Karpas-422 (cell line): ENCODE data around the gene PPP1R12B. TPM values are rescaled to one million over a fixed set of nuclear protein-coding genes. Genes with fewer than 3 reads are reported as not detected.
A peak's percentile ranks its signal among the peaks of the same experiment; 100 is the strongest.

Experiments used
- DNase-seq: peaks from one replicate; pipeline ENCODE4 v3.0.0-alpha.2; 2015
- H2AFZ ChIP-seq: fragments of 200-600 bp; sonication (generic); 2 replicates; pipeline ENCODE4 v1.6.1; 2014; ENCODE audit warnings: antibody characterized with exemption, low read length, mixed read lengths
- H3K27ac ChIP-seq: fragments of 200-600 bp; sonication (generic); 2 replicates; pipeline ENCODE4 v1.5.1; 2014; ENCODE audit warnings: mild to moderate bottlenecking, low read length, moderate library complexity
- H3K27me3 ChIP-seq: fragments of 200-600 bp; sonication (generic); 2 replicates; pipeline ENCODE4 v1.6.1; 2014; ENCODE audit warnings: low read length, mixed read lengths
- H3K36me3 ChIP-seq: fragments of 200-600 bp; sonication (generic); 2 replicates; pipeline ENCODE4 v1.6.1; 2014; ENCODE audit warnings: low read length, mixed read lengths; ENCODE audit not compliant: insufficient read depth
- H3K4me1 ChIP-seq: fragments of 200-600 bp; sonication (generic); 2 replicates; pipeline ENCODE4 v1.6.1; 2014; ENCODE audit warnings: mild to moderate bottlenecking, low read length, mixed read lengths
- H3K4me2 ChIP-seq: fragments of 200-600 bp; sonication (generic); 2 replicates; pipeline ENCODE4 v1.6.1; 2014; ENCODE audit warnings: low read length, low read depth, mild to moderate bottlenecking; ENCODE audit not compliant: poor library complexity, severe bottlenecking
- H3K4me3 ChIP-seq: fragments of 200-600 bp; sonication (generic); 2 replicates; pipeline ENCODE4 v1.5.1; 2014; ENCODE audit warnings: mild to moderate bottlenecking, antibody characterized with exemption, low read length, mixed read lengths
- H3K79me2 ChIP-seq: fragments of 200-600 bp; sonication (generic); 2 replicates; pipeline ENCODE4 v1.6.1; 2014; ENCODE audit warnings: mild to moderate bottlenecking, low read length, mixed read lengths
- H3K9ac ChIP-seq: fragments of 200-600 bp; sonication (generic); 2 replicates; pipeline ENCODE4 v1.6.0; 2014; ENCODE audit warnings: low read length
- H3K9me2 ChIP-seq: fragments of 200-600 bp; sonication (generic), shearing (Covaris generic); replicated peaks from 2 replicates; pipeline ENCODE4 v1.6.0; 2014; ENCODE audit warnings: mild to moderate bottlenecking, low read length, moderate library complexity; ENCODE audit not compliant: insufficient read depth
- H3K9me3 ChIP-seq: fragments of 300-700, 200-600 bp; sonication (generic); 2 replicates; pipeline ENCODE4 v1.6.1; 2014; ENCODE audit warnings: low read length, mixed read lengths
- H4K20me1 ChIP-seq: fragments of 200-600 bp; sonication (generic); 2 replicates; pipeline ENCODE4 v1.6.1; 2014; ENCODE audit warnings: mild to moderate bottlenecking, antibody characterized with exemption, low read length, low read depth; ENCODE audit not compliant: insufficient read depth
- total RNA-seq: library from RNA; depleted of rRNA; stranded (reverse); fragments of >200 nt; shearing (Covaris generic); gene quantifications from 2 replicates; pipeline ENCODE4 v1.2.3, GENCODE V29; 2014; ENCODE audit warnings: low replicate concordance; rRNA removed

PPP1R12B gene
- total RNA-seq = 8.4 and 9.0 TPM in 2 replicates

- H3K9me3 ChIP-seq = no peaks in the 10 kb centered on the region
- peaks cover 3% of the 10 kb centered on the region; the same call in 1 of the 2 replicates for H3K79me2 ChIP-seq
- peak within 1 kb of the TSS; percentile 99 for H2AFZ ChIP-seq
These were observed at the start of gene PPP1R12B for GRCh38 chr1:202348509-202349205. PPP1R12B (plus strand) TSS chr1:202348699; CDS start chr1:202348852, 153 bp downstream.

GRCh38 chr1:202302166-202302565 is 46.3 kb upstream of the PPP1R12B start:
- H4K20me1 ChIP-seq = no peaks in the 10 kb centered on the region
- no peak overlapping the region for H3K9ac ChIP-seq
- no peak for DNase-seq

More at GRCh38 chr1:202348509-202349205, at the start of gene PPP1R12B:
- H4K20me1 ChIP-seq = no peaks in the 10 kb centered on the region
- peak; percentile 99 for DNase-seq
- peaks cover 18% of the 10 kb centered on the region for H3K4me1 ChIP-seq
- peak within 1 kb of the TSS; percentile 81 for H3K9ac ChIP-seq
- H3K4me3 ChIP-seq = peak within 1 kb of the TSS; percentile 84
- no peaks in the 10 kb centered on the region for H3K9me2 ChIP-seq
- H3K36me3 ChIP-seq = no peaks in the 10 kb centered on the region
- no peak within 1 kb of the TSS for H3K27ac ChIP-seq
- H3K27me3 ChIP-seq = no peaks in the 10 kb centered on the region
- H3K4me2 ChIP-seq = peak within 1 kb of the TSS; percentile 92

GRCh38 chr1:202304375-202304774 is 44.1 kb upstream of the PPP1R12B start:
- Histone ChIP-seq H3K27ac (no peak overlapping the region), H3K36me3 (no peaks in the 10 kb centered on the region), H2AFZ (no peak overlapping the region), H3K9me3 (no peaks in the 10 kb centered on the region), H3K4me3 (no peak overlapping the region), H3K4me2 (no peak overlapping the region), H3K79me2 (no peaks in the 10 kb centered on the region), H3K9me2 (no peaks in the 10 kb centered on the region), H3K27me3 (no peaks in the 10 kb centered on the region), H3K4me1 (no peaks in the 10 kb centered on the region), H4K20me1 (no peaks in the 10 kb centered on the region), H3K9ac (no peak overlapping the region)
- no peak for DNase-seq

More at GRCh38 chr1:202302166-202302565, 46.3 kb upstream of the PPP1R12B start:
- no peaks in the 10 kb centered on the region for H3K4me1 ChIP-seq
- no peaks in the 10 kb centered on the region for H3K9me2 ChIP-seq
- no peaks in the 10 kb centered on the region for H3K27me3 ChIP-seq
- no peak overlapping the region for H3K27ac ChIP-seq
- no peaks in the 10 kb centered on the region for H3K9me3 ChIP-seq
- no peak overlapping the region for H3K4me2 ChIP-seq
- no peak overlapping the region for H3K4me3 ChIP-seq
- no peaks in the 10 kb centered on the region for H3K36me3 ChIP-seq
- no peak overlapping the region for H2AFZ ChIP-seq
- H3K79me2 ChIP-seq = no peaks in the 10 kb centered on the region

- no peak overlapping the region for H2AFZ ChIP-seq
- no peaks in the 10 kb centered on the region for H3K9me2 ChIP-seq
- H3K9ac ChIP-seq = no peak overlapping the region
- H4K20me1 ChIP-seq = no peaks in the 10 kb centered on the region
- no peaks in the 10 kb centered on the region for H3K36me3 ChIP-seq
- no peaks in the 10 kb centered on the region for H3K9me3 ChIP-seq
- no peak for DNase-seq
- no peak overlapping the region for H3K4me2 ChIP-seq
- no peaks in the 10 kb centered on the region for H3K27me3 ChIP-seq
- no peak overlapping the region for H3K4me3 ChIP-seq
- no peaks in the 10 kb centered on the region for H3K79me2 ChIP-seq
- no peak overlapping the region for H3K27ac ChIP-seq
- no peaks in the 10 kb centered on the region for H3K4me1 ChIP-seq
These were observed 43.3 kb upstream of the PPP1R12B start for GRCh38 chr1:202305168-202305567.

GRCh38 chr1:202306535-202307345 is 41.8 kb upstream of the PPP1R12B start:
- H2AFZ ChIP-seq = no peak overlapping the region
- H3K27me3 ChIP-seq = no peaks in the 10 kb centered on the region
- H3K4me1 ChIP-seq = no peaks in the 10 kb centered on the region
- no peaks in the 10 kb centered on the region for H3K79me2 ChIP-seq
- no peaks in the 10 kb centered on the region for H3K9me3 ChIP-seq
- H3K4me3 ChIP-seq = no peak overlapping the region
- H3K9ac ChIP-seq = no peak overlapping the region
- H3K4me2 ChIP-seq = no peak overlapping the region
- no peaks in the 10 kb centered on the region for H4K20me1 ChIP-seq
- H3K9me2 ChIP-seq = no peaks in the 10 kb centered on the region
- H3K27ac ChIP-seq = no peak overlapping the region
- no peak for DNase-seq
- H3K36me3 ChIP-seq = no peaks in the 10 kb centered on the region

GRCh38 chr1:202310071-202310725 is 38.3 kb upstream of the PPP1R12B start:
- no peak overlapping the region for H3K27ac ChIP-seq
- no peaks in the 10 kb centered on the region for H3K36me3 ChIP-seq
- H3K9me2 ChIP-seq = no peaks in the 10 kb centered on the region
- no peak overlapping the region for H3K9ac ChIP-seq
- H3K27me3 ChIP-seq = no peaks in the 10 kb centered on the region
- H3K4me3 ChIP-seq = no peak overlapping the region
- no peaks in the 10 kb centered on the region for H3K9me3 ChIP-seq
- H3K4me2 ChIP-seq = no peak overlapping the region
- H2AFZ ChIP-seq = no peak overlapping the region
- no peaks in the 10 kb centered on the region for H3K79me2 ChIP-seq
- DNase-seq = no peak
- H4K20me1 ChIP-seq = no peaks in the 10 kb centered on the region
- H3K4me1 ChIP-seq = no peaks in the 10 kb centered on the region

- Histone ChIP-seq H3K27me3 (no peaks in the 10 kb centered on the region), H3K9me3 (no peaks in the 10 kb centered on the region), H3K4me3 (no peak overlapping the region), H4K20me1 (no peaks in the 10 kb centered on the region), H3K79me2 (no peaks in the 10 kb centered on the region), H3K9me2 (no peaks in the 10 kb centered on the region), H3K36me3 (no peaks in the 10 kb centered on the region), H3K4me1 (no peaks in the 10 kb centered on the region), H2AFZ (no peak overlapping the region), H3K4me2 (no peak overlapping the region), H3K27ac (no peak overlapping the region), H3K9ac (no peak overlapping the region)
- DNase-seq = no peak
These were observed 37.8 kb upstream of the PPP1R12B start for GRCh38 chr1:202310746-202311145.
